HL-60 (cell line): ENCODE results near the gene FNDC3B.

Experiments used
- CTCF ChIP-seq: IDR thresholded peaks from one replicate; pipeline ENCODE4 v1.5.1; 2011; ENCODE audit warnings: low read length, control low read depth, inconsistent platforms; ENCODE audit not compliant: insufficient read depth
- POLR2AphosphoS5 ChIP-seq: IDR thresholded peaks from 2 replicates; pipeline ENCODE4 v1.6.1; 2012; ENCODE audit warnings: low read depth
- REST ChIP-seq: IDR thresholded peaks from 2 replicates; pipeline ENCODE4 v1.6.1; 2012; ENCODE audit warnings: low read depth; ENCODE audit not compliant: insufficient replicate concordance
- SPI1 ChIP-seq: IDR thresholded peaks from 2 replicates; pipeline ENCODE4 v1.6.1; 2012; ENCODE audit warnings: low read depth, mild to moderate bottlenecking, borderline replicate concordance

- TF ChIP-seq CTCF: no peak
- no peak for TF ChIP-seq POLR2AphosphoS5
- TF ChIP-seq REST: no peak
- TF ChIP-seq SPI1: no peak
Observed at GRCh38 chr3:172129498-172129849, 90.1 kb downstream of the FNDC3B start.
